ENCODE results near the gene TEX13B.

TEX13B gene

DNA sequence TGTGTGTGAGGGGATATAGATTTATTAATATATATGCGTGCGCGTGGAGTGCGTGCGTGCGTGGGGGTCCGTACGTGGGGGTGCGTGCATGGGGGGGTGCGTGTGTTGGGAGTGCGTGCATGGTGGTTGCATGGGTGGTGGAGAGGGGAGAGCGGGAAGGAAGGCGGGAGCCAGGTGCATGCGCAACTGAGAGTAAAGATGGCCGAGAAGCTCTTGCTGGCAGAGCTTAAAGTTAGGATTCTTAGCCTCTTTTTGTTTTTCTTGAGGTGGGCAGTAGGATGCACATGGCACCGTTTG lies 45.8 kb downstream of the TEX13B start:
- DNase-seq (ENCODE audit: low spot score) = no peak

DNA sequence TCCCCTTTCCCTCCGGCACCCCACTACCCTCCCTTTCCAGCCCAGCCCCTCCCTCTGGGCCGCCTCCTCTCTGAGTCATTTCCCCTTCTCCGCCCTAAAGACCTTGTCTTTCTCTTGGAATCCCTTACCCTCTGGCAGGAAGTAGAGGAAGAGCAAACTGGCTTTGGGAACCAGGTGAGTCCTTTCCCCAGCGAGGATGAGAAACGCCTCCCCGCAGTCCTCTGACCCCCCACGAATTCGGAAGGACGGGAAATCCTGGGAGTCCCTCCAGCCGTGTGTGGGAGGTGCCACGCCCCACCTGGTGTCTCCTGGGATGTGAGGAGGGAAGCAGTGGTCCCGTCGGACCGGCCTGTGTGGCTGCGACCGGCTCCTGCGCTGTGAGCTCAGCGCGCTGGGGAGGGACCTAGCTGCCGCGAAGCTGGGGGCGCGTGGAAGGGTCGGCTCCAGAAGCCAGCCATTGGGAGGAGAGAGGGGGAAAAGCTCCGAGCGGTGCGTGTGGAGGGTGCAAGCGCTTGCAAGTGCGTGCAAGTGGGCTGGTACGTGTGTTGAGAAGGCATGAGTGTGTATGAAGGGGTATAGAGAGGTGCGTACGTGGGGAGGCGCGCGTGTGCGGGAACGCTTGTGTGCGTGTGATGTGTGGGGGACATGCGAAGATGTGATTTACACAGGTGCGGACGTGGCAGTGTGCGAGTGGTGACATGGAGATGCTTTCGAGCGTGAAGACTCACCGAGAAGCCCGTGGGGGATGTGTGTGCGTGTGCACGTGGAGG lies 46.3 kb downstream of the TEX13B start:
- DNase-seq (ENCODE audit: low spot score) = peak; percentile 10

DNA sequence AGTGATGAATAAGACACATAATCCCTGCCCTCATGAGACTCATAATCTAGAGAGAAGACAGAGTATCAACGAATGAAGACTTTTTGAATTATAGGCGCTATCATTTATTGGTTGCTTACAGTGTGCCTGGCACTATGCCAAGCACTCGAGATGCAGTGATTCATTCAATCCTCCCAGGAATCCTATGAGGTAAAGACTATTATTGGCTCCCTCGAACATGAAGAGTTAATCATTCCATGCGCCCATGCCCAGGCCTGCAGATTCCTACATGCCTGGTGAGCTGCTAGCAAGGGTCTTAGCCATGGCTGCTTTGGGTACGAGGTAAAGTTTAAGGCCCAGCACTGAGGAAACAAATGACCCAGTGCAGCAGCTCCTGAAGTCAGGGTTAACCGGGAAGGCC lies 47.0 kb downstream of the TEX13B start:
- DNase-seq (ENCODE audit: low spot score) = no peak

DNA sequence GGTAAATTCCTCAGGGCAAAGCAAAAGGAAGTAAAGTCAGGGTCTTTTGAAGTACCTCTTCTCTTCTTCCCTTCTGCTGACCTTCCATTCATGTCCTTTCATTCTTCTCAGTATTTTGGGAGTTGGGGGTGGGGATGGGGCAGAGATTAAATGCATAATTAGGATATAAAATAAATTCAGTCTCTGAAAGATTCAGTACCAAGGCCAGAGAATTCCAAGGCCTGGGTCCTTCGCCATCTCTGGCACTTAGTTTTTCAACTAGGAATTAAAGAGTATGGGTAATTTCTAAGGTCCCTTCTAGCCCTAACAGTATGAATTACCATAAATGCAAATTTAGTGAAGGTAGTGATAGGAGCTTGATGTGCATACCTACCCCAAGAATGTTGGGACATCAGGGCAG lies 47.9 kb downstream of the TEX13B start:
- no peak for DNase-seq (ENCODE audit: low spot score)

Data from GM03348 (cell line).